ENCODE data around the gene P2RY11. TPM values are rescaled to one million over a fixed set of nuclear protein-coding genes. Genes with fewer than 3 reads are reported as not detected.
A peak's percentile ranks its signal among the peaks of the same experiment; 100 is the strongest.

The P2RY11 gene
- total and polyA plus RNA-seq, 2 donors (not counting 1 experiment from before 2014, with no cell fraction given): 25.8 to 27.1 TPM

DNA sequence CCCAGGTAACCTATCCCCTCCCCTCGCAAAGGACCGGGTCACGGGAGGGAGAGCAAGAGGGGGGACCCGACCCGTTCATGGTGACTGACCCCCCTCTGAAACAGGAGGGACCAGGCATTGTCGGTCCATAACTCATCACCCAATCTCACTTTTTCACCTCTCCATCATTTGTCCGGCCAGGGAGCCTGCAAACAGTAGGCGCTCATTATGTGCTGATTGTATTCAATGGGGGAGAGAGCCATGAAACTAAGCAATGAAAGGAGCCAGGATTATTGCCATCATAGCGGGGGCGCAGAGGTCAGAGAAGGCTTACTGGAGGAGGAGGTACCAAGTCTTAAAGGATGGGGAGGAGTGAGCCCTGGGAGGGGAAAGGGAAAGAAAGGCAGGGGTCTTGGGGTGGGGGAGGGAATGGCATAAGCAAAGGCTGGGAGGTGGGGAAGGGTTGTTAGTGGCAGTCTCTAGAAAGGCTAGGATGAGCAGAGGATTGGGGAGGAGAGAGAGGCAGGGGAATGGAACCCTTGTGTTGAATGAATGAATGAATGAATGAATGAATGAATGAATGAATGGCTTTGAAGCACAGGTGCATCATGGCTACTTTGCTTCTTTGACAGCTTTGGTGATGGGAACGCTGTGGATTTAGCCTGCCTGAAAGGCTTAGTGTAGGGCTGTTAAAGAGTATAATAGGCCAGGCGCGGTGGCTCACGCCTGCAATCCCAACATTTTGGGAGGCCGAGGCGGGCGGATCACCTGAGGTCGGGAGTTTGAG is 24.0 kb upstream of the P2RY11 start:
- Histone ChIP-seq H3K27ac (ENCODE audit: low read length in 2 of 2) (peak overlapping the region in 1 of 2 donors; percentile 80), H3K4me3 (ENCODE audit: control extremely low read depth in 1 of 5, extremely low read depth in 1 of 5, insufficient read depth in 1 of 5, low read depth in 2 of 5, low read length in 4 of 5) (peak overlapping the region in 4 of 5 experiments; percentile 80 to 99 (median 97)), H3K79me2 (ENCODE audit: control insufficient read depth, insufficient read depth, low read length) (peaks cover 9% of the 10 kb centered on the region), H3K9me3 (ENCODE audit: control extremely low read depth in 1 of 3, control insufficient read depth in 2 of 3, insufficient read depth in 1 of 3, low read length in 2 of 3) (no peaks in the 10 kb centered on the region), H3K4me2 (replicated peaks; ENCODE audit: low read depth, low read length, poor library complexity, severe bottlenecking) (peak overlapping the region; percentile 100), H4K20me1 (ENCODE audit: control insufficient read depth, insufficient read depth, low read length, poor library complexity, severe bottlenecking) (no peaks in the 10 kb centered on the region), H3K4me1 (ENCODE audit: control insufficient read depth in 2 of 2, insufficient read depth in 2 of 2, low read length in 2 of 2) (peaks cover 6 to 27% of the 10 kb centered on the region in 2 donors), H3K36me3 (replicated peaks in 1 of 2; ENCODE audit: control extremely low read depth in 1 of 2, control insufficient read depth in 1 of 2, extremely low read depth in 1 of 2, insufficient read depth in 2 of 2, low read length in 1 of 2) (peaks cover 0 to 9% of the 10 kb centered on the region in 2 experiments), H3K9ac (ENCODE audit: low read length) (peak overlapping the region; percentile 96), H3K27me3 (replicated peaks in 1 of 4; ENCODE audit: control extremely low read depth in 1 of 4, control insufficient read depth in 3 of 4, insufficient read depth in 4 of 4, low read length in 3 of 4) (no peaks in the 10 kb centered on the region), H2AFZ (ENCODE audit: insufficient read depth, low read depth, low read length, poor library complexity, severe bottlenecking) (no peak overlapping the region)
- DNase-seq (no peak), ATAC-seq (ENCODE audit: low read depth) (no peak)
- WGBS (ENCODE audit: insufficient coverage): 95% methylated on average over 14 of the region's 18 CpGs
- TF ChIP-seq EZH2 (IDR thresholded peaks at IDR 0.05; ENCODE audit: borderline replicate concordance, insufficient read depth, low read depth, low read length, poor library complexity, severe bottlenecking): no peak
- Mint-ChIP-seq H3K27ac (peak overlapping the region; percentile 63), H3K4me1 (peaks cover 25% of the 10 kb centered on the region), H3K4me3 (peak overlapping the region; percentile 89), H3K27me3 (no peaks in the 10 kb centered on the region), H3K9me3 (ENCODE audit: insufficient read depth) (no peaks in the 10 kb centered on the region)
- intact Hi-C loops (cut with micrococcal nuclease): loop anchor here (5.0 to 10.0 kb wide), 2 partner anchors 35 to 107 kb away; partner anchors contain the start of gene DNMT1
- ChIA-PET POLR2A (interaction anchor here (0.7 kb wide), 2 partner anchors 15 to 19 kb away, joined by 4 to 5 read pairs; partner anchors contain the start of genes ANGPTL6 and PPAN), CTCF (interaction anchor here (1.6 kb wide), 1 partner anchor 163 kb away, joined by 3 read pairs; no protein-coding TSS in a partner anchor)

DNA sequence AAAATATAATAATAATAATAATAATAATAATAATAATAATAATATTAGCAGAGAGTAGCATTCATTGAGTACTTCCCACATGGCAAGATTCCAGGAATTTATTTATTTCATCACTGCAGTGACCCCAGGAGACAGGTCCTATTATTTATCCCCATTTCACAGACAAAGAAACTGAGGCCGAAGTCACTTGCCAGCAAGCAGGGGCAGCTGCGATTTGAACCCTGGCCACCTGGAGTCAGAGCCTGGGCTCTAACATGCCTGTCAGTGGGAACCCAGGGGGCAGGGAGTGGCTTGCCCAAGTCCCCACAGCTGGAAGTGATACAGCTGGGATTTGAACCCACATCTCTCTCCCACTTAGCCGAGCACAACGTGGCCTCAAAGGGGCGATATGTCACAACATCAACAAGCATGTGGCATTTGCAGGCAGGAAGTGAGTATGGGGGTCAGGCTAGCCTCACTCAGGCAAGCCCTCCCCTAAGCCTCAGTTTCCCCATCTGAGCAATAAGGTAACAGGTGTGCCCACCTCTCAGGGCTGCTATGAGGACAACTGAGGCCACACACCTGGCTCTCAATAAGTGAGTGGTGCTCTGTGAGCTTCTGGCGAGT is 22.4 kb upstream of the P2RY11 start:
- H3K27ac ChIP-seq (ENCODE audit: low read length in 2 of 2): no peak overlapping the region
- H3K27me3 ChIP-seq (replicated peaks in 1 of 4; ENCODE audit: control extremely low read depth in 1 of 4, control insufficient read depth in 3 of 4, insufficient read depth in 4 of 4, low read length in 3 of 4): no peaks in the 10 kb centered on the region
- Mint-ChIP-seq H3K27ac (no peak overlapping the region), H3K4me1 (peaks cover 32% of the 10 kb centered on the region), H3K27me3 (no peaks in the 10 kb centered on the region), H3K9me3 (ENCODE audit: insufficient read depth) (no peaks in the 10 kb centered on the region), H3K4me3 (no peak overlapping the region)
- intact Hi-C loops (cut with micrococcal nuclease): loop anchor here (5.0 to 10.0 kb wide), 2 partner anchors 33 to 106 kb away; partner anchors contain the start of gene DNMT1
- peaks cover 9% of the 10 kb centered on the region for H3K79me2 ChIP-seq (ENCODE audit: control insufficient read depth, insufficient read depth, low read length)
- WGBS (ENCODE audit: insufficient coverage): 91% methylated on average over 3 of the region's 6 CpGs
- H3K4me2 ChIP-seq (replicated peaks; ENCODE audit: low read depth, low read length, poor library complexity, severe bottlenecking): no peak overlapping the region
- H4K20me1 ChIP-seq (ENCODE audit: control insufficient read depth, insufficient read depth, low read length, poor library complexity, severe bottlenecking): no peaks in the 10 kb centered on the region
- H3K36me3 ChIP-seq (replicated peaks in 1 of 2; ENCODE audit: control extremely low read depth in 1 of 2, control insufficient read depth in 1 of 2, extremely low read depth in 1 of 2, insufficient read depth in 2 of 2, low read length in 1 of 2): peaks cover 0 to 14% of the 10 kb centered on the region in 2 experiments
- ATAC-seq (ENCODE audit: low read depth) (no peak), DNase-seq (no peak)
- no peak overlapping the region for H3K4me3 ChIP-seq (ENCODE audit: control extremely low read depth in 1 of 5, extremely low read depth in 1 of 5, insufficient read depth in 1 of 5, low read depth in 2 of 5, low read length in 4 of 5)
- no peak for TF ChIP-seq EZH2 (IDR thresholded peaks at IDR 0.05; ENCODE audit: borderline replicate concordance, insufficient read depth, low read depth, low read length, poor library complexity, severe bottlenecking)
- TF ChIP-seq, protein P1, sequence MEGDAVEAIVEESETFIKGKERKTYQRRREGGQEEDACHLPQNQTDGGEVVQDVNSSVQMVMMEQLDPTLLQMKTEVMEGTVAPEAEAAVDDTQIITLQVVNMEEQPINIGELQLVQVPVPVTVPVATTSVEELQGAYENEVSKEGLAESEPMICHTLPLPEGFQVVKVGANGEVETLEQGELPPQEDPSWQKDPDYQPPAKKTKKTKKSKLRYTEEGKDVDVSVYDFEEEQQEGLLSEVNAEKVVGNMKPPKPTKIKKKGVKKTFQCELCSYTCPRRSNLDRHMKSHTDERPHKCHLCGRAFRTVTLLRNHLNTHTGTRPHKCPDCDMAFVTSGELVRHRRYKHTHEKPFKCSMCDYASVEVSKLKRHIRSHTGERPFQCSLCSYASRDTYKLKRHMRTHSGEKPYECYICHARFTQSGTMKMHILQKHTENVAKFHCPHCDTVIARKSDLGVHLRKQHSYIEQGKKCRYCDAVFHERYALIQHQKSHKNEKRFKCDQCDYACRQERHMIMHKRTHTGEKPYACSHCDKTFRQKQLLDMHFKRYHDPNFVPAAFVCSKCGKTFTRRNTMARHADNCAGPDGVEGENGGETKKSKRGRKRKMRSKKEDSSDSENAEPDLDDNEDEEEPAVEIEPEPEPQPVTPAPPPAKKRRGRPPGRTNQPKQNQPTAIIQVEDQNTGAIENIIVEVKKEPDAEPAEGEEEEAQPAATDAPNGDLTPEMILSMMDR (IDR thresholded peaks at IDR 0.05): no peak
- peaks cover 6 to 31% of the 10 kb centered on the region in 2 donors for H3K4me1 ChIP-seq (ENCODE audit: control insufficient read depth in 2 of 2, insufficient read depth in 2 of 2, low read length in 2 of 2)
- no peaks in the 10 kb centered on the region for H3K9me3 ChIP-seq (ENCODE audit: control extremely low read depth in 1 of 3, control insufficient read depth in 2 of 3, insufficient read depth in 1 of 3, low read length in 2 of 3)
- no peak overlapping the region for H3K9ac ChIP-seq (ENCODE audit: low read length)
- ChIA-PET CTCF (interaction anchor here (1.6 kb wide), 1 partner anchor 161 kb away, joined by 3 read pairs; no protein-coding TSS in a partner anchor), POLR2A (interaction anchor here (0.8 kb wide), 1 partner anchor 746 kb away, joined by 7 read pairs; no protein-coding TSS in a partner anchor)
- H2AFZ ChIP-seq (ENCODE audit: insufficient read depth, low read depth, low read length, poor library complexity, severe bottlenecking): no peak overlapping the region

Measured in B cell (primary cell).